Karpas-422 (cell line): Measurements from ENCODE around the gene MAPK7. TPM values are rescaled to one million over a fixed set of nuclear protein-coding genes. Genes with fewer than 3 reads are reported as not detected.

Source experiments
- DNase-seq: peaks from one replicate; pipeline ENCODE4 v3.0.0-alpha.2; 2015
- H2AFZ ChIP-seq: fragments of 200-600 bp; sonication (generic); 2 replicates; pipeline ENCODE4 v1.6.1; 2014; ENCODE audit warnings: antibody characterized with exemption, low read length, mixed read lengths
- H3K27ac ChIP-seq: fragments of 200-600 bp; sonication (generic); 2 replicates; pipeline ENCODE4 v1.5.1; 2014; ENCODE audit warnings: mild to moderate bottlenecking, low read length, moderate library complexity
- H3K27me3 ChIP-seq: fragments of 200-600 bp; sonication (generic); 2 replicates; pipeline ENCODE4 v1.6.1; 2014; ENCODE audit warnings: low read length, mixed read lengths
- H3K36me3 ChIP-seq: fragments of 200-600 bp; sonication (generic); 2 replicates; pipeline ENCODE4 v1.6.1; 2014; ENCODE audit warnings: low read length, mixed read lengths; ENCODE audit not compliant: insufficient read depth
- H3K4me1 ChIP-seq: fragments of 200-600 bp; sonication (generic); 2 replicates; pipeline ENCODE4 v1.6.1; 2014; ENCODE audit warnings: mild to moderate bottlenecking, low read length, mixed read lengths
- H3K4me2 ChIP-seq: fragments of 200-600 bp; sonication (generic); 2 replicates; pipeline ENCODE4 v1.6.1; 2014; ENCODE audit warnings: low read length, low read depth, mild to moderate bottlenecking; ENCODE audit not compliant: poor library complexity, severe bottlenecking
- H3K4me3 ChIP-seq: fragments of 200-600 bp; sonication (generic); 2 replicates; pipeline ENCODE4 v1.5.1; 2014; ENCODE audit warnings: mild to moderate bottlenecking, antibody characterized with exemption, low read length, mixed read lengths
- H3K79me2 ChIP-seq: fragments of 200-600 bp; sonication (generic); 2 replicates; pipeline ENCODE4 v1.6.1; 2014; ENCODE audit warnings: mild to moderate bottlenecking, low read length, mixed read lengths
- H3K9ac ChIP-seq: fragments of 200-600 bp; sonication (generic); 2 replicates; pipeline ENCODE4 v1.6.0; 2014; ENCODE audit warnings: low read length
- H3K9me2 ChIP-seq: fragments of 200-600 bp; sonication (generic), shearing (Covaris generic); replicated peaks from 2 replicates; pipeline ENCODE4 v1.6.0; 2014; ENCODE audit warnings: mild to moderate bottlenecking, low read length, moderate library complexity; ENCODE audit not compliant: insufficient read depth
- H3K9me3 ChIP-seq: fragments of 300-700, 200-600 bp; sonication (generic); 2 replicates; pipeline ENCODE4 v1.6.1; 2014; ENCODE audit warnings: low read length, mixed read lengths
- H4K20me1 ChIP-seq: fragments of 200-600 bp; sonication (generic); 2 replicates; pipeline ENCODE4 v1.6.1; 2014; ENCODE audit warnings: mild to moderate bottlenecking, antibody characterized with exemption, low read length, low read depth; ENCODE audit not compliant: insufficient read depth
- total RNA-seq: library from RNA; depleted of rRNA; stranded (reverse); fragments of >200 nt; shearing (Covaris generic); gene quantifications from 2 replicates; pipeline ENCODE4 v1.2.3, GENCODE V29; 2014; ENCODE audit warnings: low replicate concordance

MAPK7 gene
- total RNA-seq, 1 experiment from 2014 or later, result 4.1 TPM

DNA sequence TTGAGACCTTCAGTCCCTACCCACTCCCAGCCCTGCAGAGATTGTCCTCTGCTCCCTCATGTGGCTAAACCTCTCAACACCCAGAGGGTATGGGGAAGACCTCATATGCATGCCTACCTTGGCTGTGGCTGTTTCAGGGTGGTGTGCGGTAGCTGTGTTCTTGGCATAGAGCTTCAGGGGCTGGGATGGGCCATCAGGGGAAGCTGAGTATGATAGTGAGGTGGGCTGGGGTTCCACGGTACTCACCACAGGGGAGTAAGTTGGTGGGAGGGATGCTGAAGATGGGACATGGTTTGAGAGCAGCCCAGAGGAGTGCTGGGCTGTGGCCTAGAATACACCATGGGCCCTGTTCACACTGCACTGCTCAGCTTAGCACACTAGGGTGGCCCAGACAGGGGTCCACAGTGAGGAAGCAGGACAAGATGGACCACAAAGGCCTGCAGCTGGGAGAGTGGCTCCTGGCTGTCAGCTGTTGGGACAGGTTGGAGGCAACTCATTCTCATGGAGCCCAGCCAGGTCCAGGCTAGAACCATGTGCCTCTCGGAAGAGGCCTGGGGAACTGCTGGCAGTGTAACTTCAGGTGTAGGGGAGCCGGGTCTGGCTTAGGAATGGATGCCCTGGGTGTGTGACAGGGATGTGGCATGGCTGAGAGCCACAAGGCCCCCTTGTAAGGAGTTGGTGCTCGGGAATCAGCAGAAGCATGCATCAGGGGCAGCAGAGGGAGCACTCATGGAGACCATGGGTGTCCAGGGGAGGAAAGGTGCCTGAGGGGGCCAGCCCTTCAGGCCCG, 5.6 kb downstream of the MAPK7 start:
- Histone ChIP-seq H3K4me1 (peaks cover 6% of the 10 kb centered on the region), H3K4me2 (no peak overlapping the region), H2AFZ (no peak overlapping the region), H3K27ac (no peak overlapping the region), H3K9me3 (no peaks in the 10 kb centered on the region), H3K9me2 (no peaks in the 10 kb centered on the region), H3K36me3 (0 out of 2 replicates have a peak, but pooled peaks cover 3% of the 10 kb centered on the region), H3K79me2 (peaks cover 13% of the 10 kb centered on the region), H3K9ac (no peak overlapping the region), H4K20me1 (no peaks in the 10 kb centered on the region), H3K27me3 (no peaks in the 10 kb centered on the region), H3K4me3 (no peak overlapping the region)
- no peak for DNase-seq

DNA sequence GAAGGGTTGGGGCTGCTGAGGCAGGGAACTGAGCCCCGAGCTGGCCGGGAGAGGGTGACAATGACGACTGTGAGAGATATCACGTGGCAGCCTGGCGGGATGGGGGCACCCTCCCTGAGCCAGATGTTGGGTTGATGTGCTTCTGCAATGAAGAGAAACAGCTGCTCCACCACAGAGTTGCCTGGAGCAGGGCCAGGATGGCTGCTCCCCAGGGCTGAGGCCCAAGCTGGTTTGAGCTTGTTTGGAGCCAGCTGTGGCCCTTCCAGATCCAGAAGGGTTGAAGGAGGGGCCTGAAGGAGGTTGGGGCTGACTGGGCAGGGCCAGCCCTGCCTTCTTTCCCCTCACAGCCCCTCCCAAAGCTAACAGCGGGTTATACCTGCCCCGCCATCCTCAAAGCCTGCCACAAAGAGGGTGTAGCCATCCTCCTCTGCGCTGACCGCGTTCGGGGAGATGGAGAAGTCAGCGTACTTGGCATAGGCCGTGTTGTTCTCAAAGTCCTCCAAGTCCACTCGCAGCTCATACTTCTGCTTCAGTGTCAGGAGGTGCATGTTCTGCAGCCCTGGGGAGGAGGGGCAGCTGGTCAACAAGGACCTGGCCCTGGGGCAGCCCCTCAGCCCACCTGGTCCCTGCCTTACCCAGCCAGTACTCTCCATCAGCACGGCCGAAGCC, 6.6 kb downstream of the MAPK7 start:
- Histone ChIP-seq H3K4me3 (no peak overlapping the region), H3K79me2 (peaks cover 3% of the 10 kb centered on the region; the same call in 1 of the 2 replicates), H3K9ac (no peak overlapping the region), H3K4me1 (no peaks in the 10 kb centered on the region), H3K27me3 (no peaks in the 10 kb centered on the region), H3K27ac (no peak overlapping the region), H4K20me1 (no peaks in the 10 kb centered on the region), H3K9me2 (no peaks in the 10 kb centered on the region), H2AFZ (no peak overlapping the region), H3K36me3 (0 out of 2 replicates have a peak, but pooled peaks cover 3% of the 10 kb centered on the region), H3K9me3 (no peaks in the 10 kb centered on the region), H3K4me2 (no peak overlapping the region)
- no peak for DNase-seq

DNA sequence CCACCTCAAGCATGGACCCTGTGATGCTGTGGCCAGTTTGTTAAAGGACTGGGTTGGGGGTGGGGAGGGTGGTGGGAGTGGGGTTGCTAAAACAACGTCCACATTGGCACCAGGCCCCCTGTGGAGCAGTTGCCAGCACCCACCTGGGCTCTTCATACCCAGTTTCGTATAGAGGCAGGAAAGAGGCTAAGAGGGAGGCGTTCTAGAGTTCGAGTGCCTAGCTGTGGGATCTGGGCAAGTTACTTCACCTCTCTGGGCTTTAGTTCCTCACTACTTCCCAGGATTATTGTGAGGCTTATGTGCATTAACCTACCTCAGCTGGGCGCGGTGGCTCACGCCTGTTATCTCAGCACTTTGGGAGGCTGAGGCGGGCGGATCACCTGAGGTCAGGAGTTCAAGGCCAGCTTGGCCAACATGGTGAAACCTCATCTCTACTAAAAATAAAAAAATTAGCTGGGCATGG, 7.3 kb downstream of the MAPK7 start:
- Histone ChIP-seq H3K36me3 (no peaks in the 10 kb centered on the region), H3K9ac (no peak overlapping the region), H3K9me2 (no peaks in the 10 kb centered on the region), H3K27me3 (no peaks in the 10 kb centered on the region), H3K79me2 (no peaks in the 10 kb centered on the region), H3K27ac (no peak overlapping the region), H2AFZ (no peak overlapping the region), H3K4me1 (no peaks in the 10 kb centered on the region), H3K9me3 (no peaks in the 10 kb centered on the region), H3K4me3 (no peak overlapping the region), H3K4me2 (no peak overlapping the region), H4K20me1 (no peaks in the 10 kb centered on the region)
- no peak for DNase-seq

DNA sequence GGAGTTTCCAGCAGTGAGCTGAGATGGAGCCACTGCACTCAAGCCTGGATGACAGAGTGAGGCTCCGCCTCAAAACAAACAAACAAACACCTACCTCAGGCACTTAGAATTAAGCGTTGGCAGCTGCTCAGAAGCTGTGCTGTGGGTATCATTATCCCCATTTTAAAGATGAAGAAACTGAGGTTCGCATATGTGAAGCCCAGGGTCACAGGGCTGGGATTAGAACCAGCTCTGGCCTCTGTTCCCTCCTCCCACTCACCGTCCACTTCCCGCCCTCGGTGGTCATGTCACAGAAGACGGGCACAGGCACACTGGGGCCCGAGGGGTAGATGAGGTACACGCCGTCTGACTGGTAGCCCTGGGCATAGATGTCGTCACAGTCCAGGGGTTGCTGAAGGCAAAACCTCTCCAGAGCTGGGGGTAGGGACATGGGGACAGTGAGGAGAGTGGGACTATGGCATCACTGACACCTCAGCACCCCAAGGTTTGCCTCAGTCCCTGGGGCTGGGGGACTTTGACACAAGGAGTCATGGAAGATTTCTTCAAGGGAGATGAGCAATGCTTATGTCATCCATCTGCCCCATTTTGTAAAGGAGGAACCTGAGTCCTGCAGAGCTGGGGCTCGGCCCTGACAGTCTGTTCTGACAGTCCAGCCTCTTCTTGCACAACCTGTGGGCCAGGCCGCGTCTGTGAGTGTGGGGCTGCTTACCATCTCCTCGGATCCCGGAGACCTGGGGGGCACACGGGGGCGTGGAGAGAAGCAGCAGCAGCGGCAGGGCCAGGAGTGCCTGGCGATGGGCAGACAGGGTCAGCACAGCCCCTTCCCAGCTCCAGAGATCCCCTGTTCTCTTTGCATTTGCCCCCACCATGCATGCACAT, 8.0 kb downstream of the MAPK7 start:
- Histone ChIP-seq H3K36me3 (no peaks in the 10 kb centered on the region), H3K27me3 (no peaks in the 10 kb centered on the region), H2AFZ (no peak overlapping the region), H3K4me3 (no peak overlapping the region), H3K4me1 (no peaks in the 10 kb centered on the region), H3K79me2 (no peaks in the 10 kb centered on the region), H3K9ac (no peak overlapping the region), H3K27ac (no peak overlapping the region), H3K4me2 (no peak overlapping the region), H3K9me2 (no peaks in the 10 kb centered on the region), H3K9me3 (no peaks in the 10 kb centered on the region), H4K20me1 (no peaks in the 10 kb centered on the region)
- no peak for DNase-seq

DNA sequence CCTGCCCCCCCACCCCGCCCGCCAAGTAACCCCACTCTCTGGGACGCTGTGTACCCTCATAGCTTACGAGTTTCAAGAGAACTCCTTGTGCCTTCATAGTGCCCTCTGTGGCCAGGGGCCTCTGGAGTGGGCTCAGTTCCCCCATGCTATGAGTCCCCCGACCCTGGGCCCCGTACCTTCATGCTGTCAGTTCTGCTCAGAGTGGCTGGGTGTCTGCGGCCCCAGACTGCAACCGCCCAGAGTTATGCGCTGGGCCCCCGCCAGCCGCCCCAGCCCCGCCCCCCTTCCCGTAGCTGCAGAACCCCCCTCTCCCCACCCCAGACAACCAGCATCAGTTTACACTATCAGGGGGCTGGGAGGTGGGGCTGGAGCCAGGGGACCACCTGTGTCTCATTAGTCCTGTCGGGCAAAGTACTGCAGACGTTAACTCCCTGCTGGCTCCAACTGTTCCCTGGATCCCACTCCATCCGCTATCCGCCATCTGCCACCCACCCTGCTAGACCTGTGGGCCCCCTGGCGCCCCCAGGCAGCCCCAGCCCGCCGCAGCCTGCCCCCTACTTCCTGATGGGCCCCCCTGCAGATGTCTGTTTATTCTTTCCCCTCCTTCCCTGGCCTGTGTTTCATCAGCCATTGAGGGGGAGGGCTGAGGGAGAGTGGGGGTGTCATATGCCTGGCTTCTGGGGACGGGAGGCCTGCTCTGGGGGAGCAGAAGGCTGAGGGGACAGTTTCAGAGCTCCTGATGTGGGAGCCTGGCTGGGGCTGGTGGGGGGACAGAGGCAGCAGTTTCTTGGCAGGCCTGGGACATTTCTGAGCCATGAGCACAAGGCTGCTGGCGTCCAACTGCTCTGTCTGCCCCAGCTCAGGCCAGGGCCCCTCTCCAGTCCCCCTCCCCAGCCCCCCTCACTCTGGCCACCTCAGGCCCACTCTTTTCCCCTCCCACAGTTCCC, 8.9 kb downstream of the MAPK7 start, which contains the start of gene MFAP4:
Gene MFAP4, minus strand, starts transcription at position 217 of the 947 bp plus-strand sequence. Its CDS starts 35 bp downstream, at position 182.
- H3K9ac ChIP-seq, result no peak within 1 kb of the TSS
- H2AFZ ChIP-seq, result no peak within 1 kb of the TSS
- H3K4me2 ChIP-seq, result no peak within 1 kb of the TSS

GRCh38 chr17:19387921-19388521, 9.7 kb downstream of the MAPK7 start:
- no peak for DNase-seq
- Histone ChIP-seq H3K4me2 (no peak overlapping the region), H2AFZ (no peak overlapping the region), H4K20me1 (no peaks in the 10 kb centered on the region), H3K4me3 (no peak overlapping the region), H3K36me3 (no peaks in the 10 kb centered on the region), H3K27me3 (no peaks in the 10 kb centered on the region), H3K9me3 (no peaks in the 10 kb centered on the region), H3K79me2 (no peaks in the 10 kb centered on the region), H3K4me1 (no peaks in the 10 kb centered on the region), H3K9ac (no peak overlapping the region), H3K27ac (no peak overlapping the region), H3K9me2 (no peaks in the 10 kb centered on the region)

More for the DNA sequence above, 8.9 kb downstream of the MAPK7 start, which contains the start of gene MFAP4:
- DNase-seq, result no peak
- no peaks in the 10 kb centered on the region for H3K27me3 ChIP-seq
- H3K9me3 ChIP-seq, result no peaks in the 10 kb centered on the region
- no peaks in the 10 kb centered on the region for H3K9me2 ChIP-seq
- H3K36me3 ChIP-seq, result no peaks in the 10 kb centered on the region
- no peak within 1 kb of the TSS for H3K4me3 ChIP-seq
- H3K4me1 ChIP-seq, result no peaks in the 10 kb centered on the region
- H3K79me2 ChIP-seq, result no peaks in the 10 kb centered on the region
- H4K20me1 ChIP-seq, result no peaks in the 10 kb centered on the region
- no peak within 1 kb of the TSS for H3K27ac ChIP-seq
